H9 (cell line): ENCODE measurements around the gene AMPD2. TPM values are rescaled to one million over a fixed set of nuclear protein-coding genes. Genes with fewer than 3 reads are reported as not detected.

ENCODE experiments used
- DNase-seq: peaks from one replicate; pipeline ENCODE4 v3.0.0-alpha.2; 2017
- H2AFZ ChIP-seq: one replicate; pipeline ENCODE4 v1.6.1; 2013; ENCODE audit warnings: mild to moderate bottlenecking, low read length, control low read depth, moderate library complexity
- H2AK5ac ChIP-seq: 2 replicates; pipeline ENCODE4 v1.6.1; 2013; ENCODE audit warnings: low read length, control low read depth, mixed read lengths; ENCODE audit not compliant: insufficient read length
- H2BK120ac ChIP-seq: one replicate; pipeline ENCODE4 v1.6.1; 2013; ENCODE audit warnings: low read depth, mild to moderate bottlenecking, low read length, control low read depth, inconsistent platforms; ENCODE audit not compliant: poor library complexity, severe bottlenecking
- H2BK12ac ChIP-seq: 2 replicates; pipeline ENCODE4 v1.6.1; 2013; ENCODE audit warnings: low read length, control low read depth, mixed read lengths, low read depth; ENCODE audit not compliant: insufficient read length
- H2BK15ac ChIP-seq: 2 replicates; pipeline ENCODE4 v1.6.1; 2013; ENCODE audit warnings: low read depth, low read length, control low read depth
- H2BK20ac ChIP-seq: one replicate; pipeline ENCODE4 v1.6.1; 2013; ENCODE audit warnings: low read depth, mild to moderate bottlenecking, low read length, control low read depth, inconsistent platforms; ENCODE audit not compliant: poor library complexity, severe bottlenecking
- H2BK5ac ChIP-seq: 2 replicates; pipeline ENCODE4 v1.6.1; 2013; ENCODE audit warnings: low read length, control low read depth, mixed read lengths; ENCODE audit not compliant: insufficient read length
- H3K14ac ChIP-seq: 2 replicates; pipeline ENCODE4 v1.6.1; 2013; ENCODE audit warnings: low read length, control low read depth; ENCODE audit not compliant: insufficient read depth
- H3K18ac ChIP-seq: 2 replicates; pipeline ENCODE4 v1.6.1; 2013; ENCODE audit warnings: low read depth, mild to moderate bottlenecking, mixed read lengths, low read length, control low read depth; ENCODE audit not compliant: insufficient read length
- H3K23ac ChIP-seq: 2 replicates; pipeline ENCODE4 v1.6.1; 2013; ENCODE audit warnings: low read length, control low read depth, mixed read lengths, low read depth; ENCODE audit not compliant: insufficient read length
- H3K23me2 ChIP-seq: 2 replicates; pipeline ENCODE4 v1.6.1; 2013; ENCODE audit warnings: low read depth, mild to moderate bottlenecking, mixed read lengths, low read length, control low read depth; ENCODE audit not compliant: insufficient read length, poor library complexity, severe bottlenecking
- H3K27ac ChIP-seq: 2 replicates; pipeline ENCODE4 v1.5.1; 2013; ENCODE audit warnings: low read length, control low read depth, mixed read lengths, low read depth; ENCODE audit not compliant: insufficient read length
- H3K27me3 ChIP-seq: 2 replicates; pipeline ENCODE4 v1.6.1; 2013; ENCODE audit warnings: low read length, control low read depth, inconsistent platforms; ENCODE audit not compliant: insufficient read depth
- H3K4ac ChIP-seq: 2 replicates; pipeline ENCODE4 v1.6.1; 2013; ENCODE audit warnings: low read depth, mild to moderate bottlenecking, control low read depth, inconsistent platforms, low read length, moderate library complexity
- H3K4me1 ChIP-seq: 2 replicates; pipeline ENCODE4 v1.6.1; 2013; ENCODE audit warnings: low read length, control low read depth, inconsistent platforms; ENCODE audit not compliant: insufficient read depth
- H3K4me2 ChIP-seq: 2 replicates; pipeline ENCODE4 v1.6.1; 2013; ENCODE audit warnings: low read length, control low read depth, mixed read lengths; ENCODE audit not compliant: insufficient read length, insufficient read depth
- H3K56ac ChIP-seq: 2 replicates; pipeline ENCODE4 v1.6.1; 2013; ENCODE audit warnings: low read depth, mild to moderate bottlenecking, mixed read lengths, low read length, control low read depth; ENCODE audit not compliant: insufficient read length
- H3K79me1 ChIP-seq: 2 replicates; pipeline ENCODE4 v1.6.1; 2013; ENCODE audit warnings: low read depth, mild to moderate bottlenecking, moderate library complexity, low read length, control low read depth, inconsistent platforms; ENCODE audit not compliant: insufficient read depth, poor library complexity, severe bottlenecking
- H3K79me2 ChIP-seq: 2 replicates; pipeline ENCODE4 v1.6.1; 2013; ENCODE audit warnings: low read length, control low read depth, inconsistent platforms; ENCODE audit not compliant: insufficient read depth
- H3K9ac ChIP-seq: 2 replicates; pipeline ENCODE4 v1.6.1; 2013; ENCODE audit warnings: low read length, control low read depth, mixed read lengths; ENCODE audit not compliant: insufficient read length; ENCODE audit errors: extremely low read depth
- H3K9me3 ChIP-seq: one replicate; pipeline ENCODE4 v1.6.1; 2013; ENCODE audit warnings: low read depth, low read length, inconsistent platforms; ENCODE audit not compliant: control insufficient read depth
- H3T11ph ChIP-seq: one replicate; pipeline ENCODE4 v1.6.1; 2013; ENCODE audit warnings: mild to moderate bottlenecking, low read length, control low read depth, inconsistent platforms
- H4K20me1 ChIP-seq: one replicate; pipeline ENCODE4 v1.6.1; 2013; ENCODE audit not compliant: control insufficient read depth, insufficient read length, insufficient read depth
- H4K5ac ChIP-seq: 2 replicates; pipeline ENCODE4 v1.6.1; 2013; ENCODE audit warnings: low read depth, mild to moderate bottlenecking, mixed read lengths, low read length, control low read depth; ENCODE audit not compliant: insufficient read length
- H4K8ac ChIP-seq: replicated peaks from 2 replicates; pipeline ENCODE4 v1.6.1; 2013; ENCODE audit warnings: low read length, control low read depth, mixed read lengths, low read depth; ENCODE audit not compliant: insufficient read length
- H4K91ac ChIP-seq: 2 replicates; pipeline ENCODE4 v1.6.1; 2013; ENCODE audit warnings: low read depth, mild to moderate bottlenecking, moderate library complexity, mixed read lengths, low read length, control low read depth; ENCODE audit not compliant: insufficient read length
- H3K27ac Mint-ChIP-seq, 3 experiments: 2 replicates in 2 of 3; 3 replicates in 1 of 3; pipeline ENCODE4 v1.8.0; 2020 to 2021; ENCODE audit warnings: mixed read lengths in 3 of 3, mild to moderate bottlenecking in 1 of 3, moderate library complexity in 1 of 3
- H3K27me3 Mint-ChIP-seq: 2 replicates; pipeline ENCODE4 v1.8.0; 2021; ENCODE audit warnings: low read depth, mild to moderate bottlenecking, moderate library complexity, mixed read lengths
- H3K36me3 Mint-ChIP-seq, 3 experiments: 2 replicates in 2 of 3; 3 replicates in 1 of 3; pipeline ENCODE4 v1.8.0; 2020 to 2021; ENCODE audit warnings: low read depth in 3 of 3, mixed read lengths in 3 of 3; ENCODE audit not compliant: insufficient read depth in 1 of 3
- H3K4me1 Mint-ChIP-seq, 2 experiments: 2 replicates each; pipeline ENCODE4 v1.8.0; 2020; ENCODE audit warnings: mixed read lengths in 2 of 2
- H3K4me3 Mint-ChIP-seq, 2 experiments: 2 replicates in 1 of 2; 3 replicates in 1 of 2; pipeline ENCODE4 v1.8.0; 2020 to 2021; ENCODE audit warnings: mild to moderate bottlenecking in 2 of 2, mixed read lengths in 2 of 2, moderate library complexity in 1 of 2
- H3K9me3 Mint-ChIP-seq, 2 experiments: 2 replicates in 1 of 2; 3 replicates in 1 of 2; pipeline ENCODE4 v1.8.0; 2020; ENCODE audit warnings: mild to moderate bottlenecking in 2 of 2, mixed read lengths in 2 of 2, moderate library complexity in 1 of 2
- CTCF ChIP-seq: fragments of 200-600 bp; sonication (generic); conservative IDR thresholded peaks from 3 replicates; pipeline ENCODE4 v1.8.0; 2021; ENCODE audit warnings: antibody characterized with exemption, mild to moderate bottlenecking
- WGBS: extraction: QIAGEN DNeasy Blood & Tissue Kit; methylation state at CpG from one replicate; pipeline ENCODE4 v1.1.7; 2013; ENCODE audit warnings: missing lambda C conversion rate, low lambda C conversion rate, mixed read lengths; ENCODE audit not compliant: insufficient read length; ENCODE audit errors: extremely low coverage; 5-methylcytosine and 5-hydroxymethylcytosine counted together
- total RNA-seq: library from RNA; stranded (reverse); gene quantifications from 2 replicates; pipeline ENCODE4 v1.2.1, GENCODE V29; 2021

The AMPD2 gene
- total RNA-seq, 1 experiment from 2014 or later, result 65.1 TPM

GRCh38 chr1:109622137-109622892 lies 2.7 kb downstream of the AMPD2 start:
- no peak overlapping the region for H4K8ac ChIP-seq
- H3K23ac ChIP-seq, result no peak overlapping the region
- H3K79me1 ChIP-seq, result no peaks in the 10 kb centered on the region
- H3K9me3 ChIP-seq, result no peaks in the 10 kb centered on the region
- no peak overlapping the region for H3K56ac ChIP-seq
- H3K79me2 ChIP-seq, result peaks cover 6% of the 10 kb centered on the region; the same call in 1 of the 2 replicates
- peaks cover 2% of the 10 kb centered on the region for H4K20me1 ChIP-seq
- no CpG with 5 or more reads among the region's 11 CpGs for WGBS
- peaks cover 12% of the 10 kb centered on the region for H3K23me2 ChIP-seq
- H3K18ac ChIP-seq, result no peak overlapping the region
- H3K4me1 ChIP-seq, result no peaks in the 10 kb centered on the region; the same call in 1 of the 2 replicates
- no peak overlapping the region for H4K91ac ChIP-seq
- Mint-ChIP-seq H3K4me3 (peak overlapping the region; percentile 93 to 94), H3K27ac (peak overlapping the region in 1 of 3 experiments; percentile 34; a peak in 1 of 7 replicates), H3K4me1 (peaks cover 30 to 47% of the 10 kb centered on the region in 2 experiments), H3K36me3 (peaks cover under 1 to 11% (median 10%) of the 10 kb centered on the region in 3 experiments; a peak in 5 of 7 replicates), H3K27me3 (no peaks in the 10 kb centered on the region; the same call in 1 of the 2 replicates), H3K9me3 (no peaks in the 10 kb centered on the region)
- no peaks in the 10 kb centered on the region for H3K27me3 ChIP-seq
- H2BK12ac ChIP-seq, result no peak overlapping the region
- no peak overlapping the region for H2BK5ac ChIP-seq
- no peak overlapping the region for H2BK120ac ChIP-seq
- no peak overlapping the region for H4K5ac ChIP-seq
- H2BK20ac ChIP-seq, result no peak overlapping the region
- H3K27ac ChIP-seq, result no peak overlapping the region
- H2BK15ac ChIP-seq, result no peak overlapping the region
- no peak overlapping the region for H2AK5ac ChIP-seq
- TF ChIP-seq CTCF, result no peak
- no peak overlapping the region for H3T11ph ChIP-seq
- DNase-seq, result no peak
- no peak overlapping the region for H3K4me2 ChIP-seq
- H2AFZ ChIP-seq, result no peak overlapping the region
- H3K4ac ChIP-seq, result no peak overlapping the region
- no peak overlapping the region for H3K14ac ChIP-seq
- no peak overlapping the region for H3K9ac ChIP-seq
